Upper lobe of left lung (tissue), 4 donors: ENCODE results near the gene METAP2.

Experiments
- CTCF ChIP-seq, 6 experiments: fragments of 450-650 bp in 4 of 6; fragments of 200-600 bp in 2 of 6; sonication (generic) in 2 of 6; IDR thresholded peaks; one replicate each; pipeline ENCODE4 v1.5.1; 2016 to 2019; ENCODE audit warnings: antibody characterized with exemption in 6 of 6
- EP300 ChIP-seq, 4 donors: sonication (generic); formaldehyde crosslinking; IDR thresholded peaks; one replicate each; pipeline ENCODE4 v1.5.1; 2017; ENCODE audit warnings: antibody characterized with exemption in 4 of 4, control low read depth in 2 of 4
- POLR2A ChIP-seq, 4 donors: fragments of 450-650 bp; IDR thresholded peaks; one replicate each; pipeline ENCODE4 v1.5.1; 2016 to 2017; ENCODE audit warnings: antibody characterized with exemption in 4 of 4, mild to moderate bottlenecking in 2 of 4
- POLR2AphosphoS5 ChIP-seq, 2 donors: sonication (generic); formaldehyde crosslinking; IDR thresholded peaks; one replicate each; pipeline ENCODE4 v1.5.1; 2017; ENCODE audit warnings: antibody characterized with exemption in 2 of 2

GRCh38 chr12:95458761-95459160 lies 15.2 kb upstream of the METAP2 start:
- TF ChIP-seq CTCF (IDR thresholded peaks at IDR 0.05): no peak
- TF ChIP-seq POLR2A (IDR thresholded peaks at IDR 0.05): no peak
- TF ChIP-seq POLR2AphosphoS5 (IDR thresholded peaks at IDR 0.05): no peak
- no peak for TF ChIP-seq EP300 (IDR thresholded peaks at IDR 0.05)
